WTC11 (cell line): ENCODE results near the gene ANKS3. TPM values are rescaled to one million over a fixed set of nuclear protein-coding genes. Genes with fewer than 3 reads are reported as not detected.

Experiments used
- ATAC-seq: fragments of 200-7000 bp; cut with Tn5 transposase; 2 replicates; pipeline ENCODE4 v1.10.0; 2021; ENCODE audit warnings: mild to moderate bottlenecking, moderate library complexity
- CTCF ChIA-PET: fragments of 300-600 bp; sonication (Branson Sonifier 250); formaldehyde crosslinking; loops from one replicate; lab custom pipeline; 2021; ENCODE audit warnings: antibody characterized with exemption; lab: Charles Lee
- POLR2A ChIA-PET: fragments of 350-600 bp; sonication (Branson Sonifier 250); formaldehyde crosslinking; loops from one replicate; lab custom pipeline; 2021; ENCODE audit warnings: antibody characterized with exemption; lab: Charles Lee
- DNase-seq: peaks from one replicate; pipeline ENCODE4 v3.0.0; 2021; ENCODE audit warnings: low spot score
- H3K27ac Mint-ChIP-seq: 2 replicates; pipeline ENCODE4 v1.8.0; 2021; ENCODE audit warnings: mixed read lengths
- H3K27me3 Mint-ChIP-seq: 2 replicates; pipeline ENCODE4 v1.8.0; 2021; ENCODE audit warnings: low read depth, mild to moderate bottlenecking, moderate library complexity, mixed read lengths
- H3K36me3 Mint-ChIP-seq: 2 replicates; pipeline ENCODE4 v1.8.0; 2021; ENCODE audit warnings: mixed read lengths
- H3K4me1 Mint-ChIP-seq: 2 replicates; pipeline ENCODE4 v1.8.0; 2022; ENCODE audit warnings: mixed read lengths
- H3K4me3 Mint-ChIP-seq: 2 replicates; pipeline ENCODE4 v1.8.0; 2021; ENCODE audit warnings: mild to moderate bottlenecking, moderate library complexity, mixed read lengths
- H3K9me3 Mint-ChIP-seq: 2 replicates; pipeline ENCODE4 v1.8.0; 2021; ENCODE audit warnings: mixed read lengths
- AR ChIP-seq: fragments of 250-450 bp; sonication (Bioruptor Pico); IDR thresholded peaks from 2 replicates; pipeline ENCODE4 v1.9.0; 2021; ENCODE audit warnings: mild to moderate bottlenecking
- ATF6 ChIP-seq: sonication (generic); formaldehyde crosslinking; IDR thresholded peaks from 2 replicates; pipeline ENCODE4 v1.8.1; 2023; ENCODE audit warnings: mild to moderate bottlenecking, missing genetic modification reagents
- CTCF ChIP-seq: fragments of 200-600 bp; IDR thresholded peaks from 2 replicates; pipeline ENCODE4 v1.8.0; 2022; ENCODE audit warnings: antibody characterized with exemption
- E2F4 ChIP-seq: sonication (generic); formaldehyde crosslinking; IDR thresholded peaks from 2 replicates; pipeline ENCODE4 v1.8.1; 2022; ENCODE audit warnings: low read depth, mild to moderate bottlenecking, moderate library complexity, missing genetic modification reagents, borderline replicate concordance
- ELF4 ChIP-seq: sonication (generic); formaldehyde crosslinking; IDR thresholded peaks from 2 replicates; pipeline ENCODE4 v1.8.1; 2022; ENCODE audit warnings: low read depth, mild to moderate bottlenecking, moderate library complexity, missing genetic modification reagents
- FOXK1 ChIP-seq: sonication (generic); formaldehyde crosslinking; IDR thresholded peaks from 2 replicates; pipeline ENCODE4 v1.8.0; 2022; ENCODE audit warnings: mild to moderate bottlenecking, moderate library complexity, missing genetic modification reagents
- HMGXB4 ChIP-seq: sonication (generic); formaldehyde crosslinking; IDR thresholded peaks from 2 replicates; pipeline ENCODE4 v1.8.1; 2023; ENCODE audit warnings: mild to moderate bottlenecking, moderate library complexity, missing genetic modification reagents
- MYBL2 ChIP-seq: sonication (generic); formaldehyde crosslinking; IDR thresholded peaks from 2 replicates; pipeline ENCODE4 v1.8.1; 2023; ENCODE audit warnings: mild to moderate bottlenecking, moderate library complexity, missing genetic modification reagents
- NFATC4 ChIP-seq: fragments of 250-450 bp; sonication (Bioruptor Pico); IDR thresholded peaks from 2 replicates; pipeline ENCODE4 v1.9.0; 2021; ENCODE audit warnings: mild to moderate bottlenecking
- PREB ChIP-seq: sonication (generic); formaldehyde crosslinking; IDR thresholded peaks from 2 replicates; pipeline ENCODE4 v1.8.1; 2022; ENCODE audit warnings: mild to moderate bottlenecking, missing genetic modification reagents, moderate library complexity, borderline replicate concordance
- PRRX2 ChIP-seq: fragments of 250-450 bp; sonication (Bioruptor Pico); IDR thresholded peaks from 2 replicates; pipeline ENCODE4 v1.8.0; 2021; ENCODE audit warnings: mild to moderate bottlenecking
- ZNF423 ChIP-seq: fragments of 250-450 bp; sonication (Bioruptor Pico); IDR thresholded peaks from 2 replicates; pipeline ENCODE4 v2.1.2; 2022; ENCODE audit warnings: mild to moderate bottlenecking, moderate library complexity
- total RNA-seq: library from RNA; stranded (reverse); gene quantifications from 3 replicates; pipeline ENCODE4 v1.2.3, GENCODE V29; 2021

Gene ANKS3
- total RNA-seq, 1 experiment from 2014 or later, result 35.6 TPM

GRCh38 chr16:4654964-4655590 lies 79.0 kb downstream of the ANKS3 start (continued):
- no peak for TF ChIP-seq CTCF

- Mint-ChIP-seq H3K36me3 (peaks cover 25% of the 10 kb centered on the region), H3K9me3 (no peaks in the 10 kb centered on the region), H3K4me3 (no peak overlapping the region), H3K27me3 (no peaks in the 10 kb centered on the region), H3K27ac (0 out of 2 replicates have a peak overlapping the region, but pooled peaks have one; percentile 23), H3K4me1 (no peaks in the 10 kb centered on the region)
- POLR2A ChIA-PET, result no interaction called here
- ATAC-seq (no peak), DNase-seq (no peak)
- TF ChIP-seq NFATC4 (CRISPR knock-in tag), result no peak
- no peak for TF ChIP-seq AR (CRISPR knock-in tag)
- CTCF ChIA-PET, result interaction anchor here (1.2 to 1.5 kb wide), 2 partner anchors 9 to 29 kb away, joined by 3 to 5 read pairs; no protein-coding TSS in a partner anchor
Measured at GRCh38 chr16:4654011-4654963, 79.8 kb downstream of the ANKS3 start.

GRCh38 chr16:4652561-4652960 lies 81.5 kb downstream of the ANKS3 start:
- POLR2A ChIA-PET, result no interaction called here
- TF ChIP-seq ELF4, result no peak
- TF ChIP-seq ATF6, result no peak
- TF ChIP-seq PREB (CRISPR knock-in tag), result no peak
- no peak for TF ChIP-seq ZNF423 (CRISPR knock-in tag)
- no peak for TF ChIP-seq PRRX2 (CRISPR knock-in tag)
- no peak for TF ChIP-seq FOXK1 (CRISPR knock-in tag)
- no peak for TF ChIP-seq E2F4 (CRISPR knock-in tag)
- no peak for TF ChIP-seq HMGXB4
- no peak for TF ChIP-seq MYBL2 (CRISPR knock-in tag)
- H3K4me3 Mint-ChIP-seq, result no peak overlapping the region
- ATAC-seq (no peak), DNase-seq (no peak)
- CTCF ChIA-PET, result interaction anchor here (1.2 kb wide), 1 partner anchor 11 kb away, joined by 3 read pairs; no protein-coding TSS in a partner anchor
- H3K27ac Mint-ChIP-seq, result no peak overlapping the region
- H3K9me3 Mint-ChIP-seq, result no peaks in the 10 kb centered on the region
- peaks cover 21% of the 10 kb centered on the region for H3K36me3 Mint-ChIP-seq
- H3K27me3 Mint-ChIP-seq, result no peaks in the 10 kb centered on the region; the same call in 1 of the 2 replicates
- H3K4me1 Mint-ChIP-seq, result no peaks in the 10 kb centered on the region
